ENCODE measurements around the gene CSK.

DNA sequence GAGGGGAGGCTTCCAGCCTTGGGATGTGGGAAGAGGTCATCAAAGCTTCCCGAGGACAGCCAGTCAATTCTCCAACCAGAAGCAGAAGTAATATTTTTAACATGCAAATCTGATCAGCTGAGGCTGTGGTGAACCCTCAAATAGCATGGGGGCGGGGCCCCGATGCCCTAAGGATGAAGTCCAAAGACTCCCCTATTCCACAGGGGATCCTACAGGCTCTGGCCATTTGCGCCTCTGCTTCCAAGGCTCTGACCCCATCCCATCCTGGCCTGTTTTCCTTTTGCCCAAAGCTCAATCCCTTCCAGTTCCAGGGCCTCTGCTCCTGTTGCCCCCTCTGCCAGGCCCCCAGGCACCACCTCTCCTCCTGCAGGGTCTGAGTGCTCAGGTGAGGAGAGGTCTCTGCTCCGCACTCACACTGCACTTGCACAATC lies 6.7 kb upstream of the CSK start:
- TF ChIP-seq, protein P1, sequence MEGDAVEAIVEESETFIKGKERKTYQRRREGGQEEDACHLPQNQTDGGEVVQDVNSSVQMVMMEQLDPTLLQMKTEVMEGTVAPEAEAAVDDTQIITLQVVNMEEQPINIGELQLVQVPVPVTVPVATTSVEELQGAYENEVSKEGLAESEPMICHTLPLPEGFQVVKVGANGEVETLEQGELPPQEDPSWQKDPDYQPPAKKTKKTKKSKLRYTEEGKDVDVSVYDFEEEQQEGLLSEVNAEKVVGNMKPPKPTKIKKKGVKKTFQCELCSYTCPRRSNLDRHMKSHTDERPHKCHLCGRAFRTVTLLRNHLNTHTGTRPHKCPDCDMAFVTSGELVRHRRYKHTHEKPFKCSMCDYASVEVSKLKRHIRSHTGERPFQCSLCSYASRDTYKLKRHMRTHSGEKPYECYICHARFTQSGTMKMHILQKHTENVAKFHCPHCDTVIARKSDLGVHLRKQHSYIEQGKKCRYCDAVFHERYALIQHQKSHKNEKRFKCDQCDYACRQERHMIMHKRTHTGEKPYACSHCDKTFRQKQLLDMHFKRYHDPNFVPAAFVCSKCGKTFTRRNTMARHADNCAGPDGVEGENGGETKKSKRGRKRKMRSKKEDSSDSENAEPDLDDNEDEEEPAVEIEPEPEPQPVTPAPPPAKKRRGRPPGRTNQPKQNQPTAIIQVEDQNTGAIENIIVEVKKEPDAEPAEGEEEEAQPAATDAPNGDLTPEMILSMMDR (IDR thresholded peaks at IDR 0.05; ENCODE audit: low read depth, low read length), result no peak
- TF ChIP-seq, protein P2, sequence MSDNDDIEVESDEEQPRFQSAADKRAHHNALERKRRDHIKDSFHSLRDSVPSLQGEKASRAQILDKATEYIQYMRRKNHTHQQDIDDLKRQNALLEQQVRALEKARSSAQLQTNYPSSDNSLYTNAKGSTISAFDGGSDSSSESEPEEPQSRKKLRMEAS (IDR thresholded peaks at IDR 0.05; ENCODE audit: low read depth, low read length), result no peak
- TF ChIP-seq POLR2A (IDR thresholded peaks at IDR 0.05; ENCODE audit: extremely low read depth, insufficient read length), result no peak

All from NB4 (cell line).